Gastroesophageal sphincter (tissue), 3 donors: ENCODE results near the gene PRPF6.

Experiments used
- EP300 ChIP-seq: sonication (generic); formaldehyde crosslinking; IDR thresholded peaks from one replicate; pipeline ENCODE4 v1.6.1; 2017; ENCODE audit warnings: antibody characterized with exemption, mild to moderate bottlenecking
- POLR2A ChIP-seq, 2 donors: fragments of 450-650 bp; IDR thresholded peaks; one replicate each; pipeline ENCODE4 v1.6.1; 2017; ENCODE audit warnings: antibody characterized with exemption in 2 of 2, mild to moderate bottlenecking in 2 of 2, moderate library complexity in 1 of 2
- POLR2AphosphoS5 ChIP-seq: sonication (generic); formaldehyde crosslinking; IDR thresholded peaks from one replicate; pipeline ENCODE4 v1.6.1; 2017; ENCODE audit warnings: antibody characterized with exemption
- TF ChIP-seq, protein P1 (sequence below), 4 experiments: fragments of 200-600 bp in 2 of 4; fragments of 450-650 bp in 2 of 4; sonication (generic) in 1 of 4; IDR thresholded peaks; one replicate each; pipeline ENCODE4 v1.5.1; 2017 to 2019; ENCODE audit warnings: antibody characterized with exemption in 4 of 4, mild to moderate bottlenecking in 2 of 4, moderate library complexity in 2 of 4

DNA sequence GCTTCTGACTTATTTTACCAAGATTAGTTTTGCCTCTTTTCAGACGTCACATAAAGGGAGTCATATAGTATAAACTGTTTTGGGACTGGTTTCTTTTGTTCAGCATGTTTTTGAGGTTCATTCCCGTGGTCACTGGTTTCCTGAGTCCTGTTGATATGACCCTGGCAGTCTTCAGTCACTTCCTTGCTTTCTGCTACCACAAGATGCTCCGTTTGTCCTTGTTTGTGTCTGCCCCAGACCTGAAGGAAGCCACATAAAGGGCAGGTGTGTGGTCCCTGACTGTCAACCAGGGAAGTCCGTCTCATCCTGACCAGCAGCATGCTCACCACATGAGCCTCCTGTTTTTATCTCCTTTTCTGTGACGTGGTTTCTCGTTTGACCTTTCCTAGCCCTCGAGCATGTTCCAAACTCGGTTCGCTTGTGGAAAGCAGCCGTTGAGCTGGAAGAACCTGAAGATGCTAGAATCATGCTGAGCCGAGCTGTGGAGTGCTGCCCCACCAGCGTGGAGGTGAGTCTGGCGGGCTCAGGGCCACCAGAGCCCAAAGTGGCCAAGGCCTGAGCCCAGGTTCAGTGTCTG is 29.0 kb downstream of the PRPF6 start:
- TF ChIP-seq, protein P1, sequence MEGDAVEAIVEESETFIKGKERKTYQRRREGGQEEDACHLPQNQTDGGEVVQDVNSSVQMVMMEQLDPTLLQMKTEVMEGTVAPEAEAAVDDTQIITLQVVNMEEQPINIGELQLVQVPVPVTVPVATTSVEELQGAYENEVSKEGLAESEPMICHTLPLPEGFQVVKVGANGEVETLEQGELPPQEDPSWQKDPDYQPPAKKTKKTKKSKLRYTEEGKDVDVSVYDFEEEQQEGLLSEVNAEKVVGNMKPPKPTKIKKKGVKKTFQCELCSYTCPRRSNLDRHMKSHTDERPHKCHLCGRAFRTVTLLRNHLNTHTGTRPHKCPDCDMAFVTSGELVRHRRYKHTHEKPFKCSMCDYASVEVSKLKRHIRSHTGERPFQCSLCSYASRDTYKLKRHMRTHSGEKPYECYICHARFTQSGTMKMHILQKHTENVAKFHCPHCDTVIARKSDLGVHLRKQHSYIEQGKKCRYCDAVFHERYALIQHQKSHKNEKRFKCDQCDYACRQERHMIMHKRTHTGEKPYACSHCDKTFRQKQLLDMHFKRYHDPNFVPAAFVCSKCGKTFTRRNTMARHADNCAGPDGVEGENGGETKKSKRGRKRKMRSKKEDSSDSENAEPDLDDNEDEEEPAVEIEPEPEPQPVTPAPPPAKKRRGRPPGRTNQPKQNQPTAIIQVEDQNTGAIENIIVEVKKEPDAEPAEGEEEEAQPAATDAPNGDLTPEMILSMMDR (IDR thresholded peaks at IDR 0.05) = no peak
- TF ChIP-seq EP300 (no peak), POLR2A (IDR thresholded peaks at IDR 0.05) (no peak), POLR2AphosphoS5 (no peak)
